Psoas muscle (tissue), 8 donors: ENCODE data around the gene CNTN6. TPM values are rescaled to one million over a fixed set of nuclear protein-coding genes. Genes with fewer than 3 reads are reported as not detected.

ENCODE experiments used
- ATAC-seq, 4 donors: fragments of 200-7000 bp; cut with Tn5 transposase; one replicate each; pipeline ENCODE4 v1.9.1; 2020; ENCODE audit warnings: moderate library complexity in 3 of 4, mild to moderate bottlenecking in 2 of 4
- DNase-seq, 2 donors: peaks; one replicate each; pipeline ENCODE4 v3.0.0-alpha.2; 2020
- H3K27ac ChIP-seq: fragments of 200-600 bp; one replicate; pipeline ENCODE4 v1.8.0; 2022
- H3K27me3 ChIP-seq, 3 donors: fragments of 200-600 bp in 1 of 3; one replicate each; pipeline versions ENCODE4 v1.6.1 to v1.8.0; 2013 to 2022; ENCODE audit warnings: low read length in 2 of 3, mild to moderate bottlenecking in 2 of 3, moderate library complexity in 1 of 3; ENCODE audit not compliant: insufficient read depth in 3 of 3
- H3K36me3 ChIP-seq, 2 donors: fragments of 200-600 bp in 1 of 2; one replicate each; pipeline versions ENCODE4 v1.6.1 to v1.8.0; 2013 to 2022; ENCODE audit warnings: low read depth in 1 of 2, mild to moderate bottlenecking in 1 of 2, moderate library complexity in 1 of 2; ENCODE audit not compliant: insufficient read depth in 1 of 2
- H3K4me1 ChIP-seq: fragments of 200-600 bp; one replicate; pipeline ENCODE4 v1.8.0; 2022
- H3K4me3 ChIP-seq: fragments of 200-600 bp; one replicate; pipeline ENCODE4 v1.8.0; 2022; ENCODE audit warnings: mild to moderate bottlenecking
- H3K9me3 ChIP-seq: fragments of 200-600 bp; one replicate; pipeline ENCODE4 v1.8.0; 2022
- CTCF ChIP-seq: fragments of 200-600 bp; IDR thresholded peaks from one replicate; pipeline ENCODE4 v1.8.0; 2022; ENCODE audit warnings: antibody characterized with exemption
- WGBS, 3 donors: extraction: QIAGEN DNeasy Blood & Tissue Kit; methylation state at CpG; one replicate each; pipeline versions ENCODE4 v1.1.6 to v1.1.7; 2013; 5-methylcytosine and 5-hydroxymethylcytosine counted together
- intact Hi-C, 2 donors: fragments of 100-400 bp; cut with DNase I; formaldehyde crosslinking; loops; one replicate each; pipeline versions ENCODE4 v1.11.0 to v1.14.2; 2022
- polyA plus RNA-seq, 3 donors: library from polyadenylated mRNA; stranded (reverse); fragments of 200-250 nt; gene quantifications; one replicate each; pipeline ENCODE4 v1.2.3, GENCODE V29; 2013
- total RNA-seq, 4 donors: library from RNA; stranded (reverse); fragmentation: NEBNext Ultra II Directional in 2 of 4; extraction: Animal tissue kit (Norgen Biotek cat#: 25700) in 2 of 4; gene quantifications; one replicate each; pipeline versions ENCODE4 v1.2.1 to v1.2.4, GENCODE V29; 2021 to 2023
- donor health status: healthy with polysubstance abuse.
- donor health status: DM: no; HTN: no; CAD: no; lungs with moderate emphysema.
- donor health status: Bipolar disorder and iron deficiency.
- donor health status: healthy.
- donor health status: DM: yes; HTN: yes; CAD: no.
- donor health status: DM: no; HTN: no; CAD: no.
- donor health status: DM: no; HTN: no; CAD: no.
- donor health status: DM: yes; HTN: yes; CAD: no.

Gene CNTN6
- total and polyA plus RNA-seq, 7 donors, result 0.10 TPM; not detected in 6

DNA sequence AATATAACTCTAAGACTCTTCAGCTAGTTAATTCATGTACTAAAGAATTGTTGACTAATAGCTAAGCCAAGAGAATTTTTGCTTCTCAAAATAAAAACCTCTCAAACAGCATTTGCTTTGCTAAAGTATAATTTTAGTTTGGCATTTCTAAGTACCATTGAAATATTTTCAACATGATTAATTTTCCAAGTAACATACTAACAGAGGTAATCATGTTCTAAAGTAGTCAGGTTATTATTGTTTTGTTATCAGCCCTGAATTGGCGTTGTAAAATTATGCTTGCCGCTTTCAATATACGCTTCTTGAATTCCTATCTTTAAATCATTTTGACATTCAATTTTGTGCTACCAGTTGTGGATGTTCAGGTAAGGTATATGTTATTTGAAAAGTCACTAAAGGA, 134.3 kb downstream of the CNTN6 start:
- H3K27ac ChIP-seq, result no peak overlapping the region
- no peak for ATAC-seq
- 88 to 94% (median 91%) methylated on average over 3 of the region's 3 CpGs for whole genome bisulfite sequencing, 3 donors
- intact Hi-C loops, result no loop called here
- H3K4me3 ChIP-seq, result no peak overlapping the region
- no peaks in the 10 kb centered on the region for H3K4me1 ChIP-seq
- H3K9me3 ChIP-seq, result no peaks in the 10 kb centered on the region
- H3K27me3 ChIP-seq, result no peaks in the 10 kb centered on the region
- no peak for TF ChIP-seq CTCF
- no peaks in the 10 kb centered on the region for H3K36me3 ChIP-seq
- no peak for DNase-seq

- no peak overlapping the region for H3K4me3 ChIP-seq
Measured at GRCh38 chr3:1228289-1228688, 135.5 kb downstream of the CNTN6 start.

DNA sequence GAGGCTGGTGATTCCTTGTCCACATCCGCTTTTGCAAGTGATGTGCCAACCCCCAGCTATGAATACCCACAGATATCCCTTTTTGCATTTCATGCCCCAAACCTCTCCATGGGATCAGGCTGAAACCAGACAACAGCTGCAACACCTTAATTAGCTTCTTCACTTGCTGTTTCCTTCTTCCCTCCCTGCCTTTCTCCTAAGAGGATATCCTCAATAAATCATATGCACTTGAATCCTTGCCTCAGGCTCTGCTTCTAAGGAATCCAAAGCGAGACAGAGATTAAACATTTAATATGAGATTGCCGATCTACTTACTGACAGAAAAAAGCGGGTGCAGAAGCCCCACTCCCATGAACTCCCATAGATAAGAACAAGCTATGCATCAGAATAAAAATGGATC, 138.1 kb downstream of the CNTN6 start:
- H3K4me3 ChIP-seq, result no peak overlapping the region
- intact Hi-C loops, result no loop called here
- H3K27ac ChIP-seq, result no peak overlapping the region
- 89 to 90% (median 90%) methylated on average over 4 of the region's 4 CpGs for WGBS, 3 donors
- no peaks in the 10 kb centered on the region for H3K36me3 ChIP-seq
- no peaks in the 10 kb centered on the region for H3K4me1 ChIP-seq
- DNase-seq, result no peak
- no peaks in the 10 kb centered on the region for H3K9me3 ChIP-seq
- TF ChIP-seq CTCF, result no peak
- H3K27me3 ChIP-seq, result no peaks in the 10 kb centered on the region
- no peak for ATAC-seq

More at GRCh38 chr3:1228289-1228688, 135.5 kb downstream of the CNTN6 start:
- Histone ChIP-seq H3K27me3 (no peaks in the 10 kb centered on the region), H3K36me3 (no peaks in the 10 kb centered on the region), H3K4me1 (no peaks in the 10 kb centered on the region), H3K9me3 (no peaks in the 10 kb centered on the region), H3K27ac (no peak overlapping the region)
- WGBS, 3 donors, result 33 to 41% (median 35%) methylated on average over 4 of the region's 4 CpGs
- DNase-seq, result no peak
- ATAC-seq, result no peak
- TF ChIP-seq CTCF, result no peak
- intact Hi-C loops, result no loop called here

DNA sequence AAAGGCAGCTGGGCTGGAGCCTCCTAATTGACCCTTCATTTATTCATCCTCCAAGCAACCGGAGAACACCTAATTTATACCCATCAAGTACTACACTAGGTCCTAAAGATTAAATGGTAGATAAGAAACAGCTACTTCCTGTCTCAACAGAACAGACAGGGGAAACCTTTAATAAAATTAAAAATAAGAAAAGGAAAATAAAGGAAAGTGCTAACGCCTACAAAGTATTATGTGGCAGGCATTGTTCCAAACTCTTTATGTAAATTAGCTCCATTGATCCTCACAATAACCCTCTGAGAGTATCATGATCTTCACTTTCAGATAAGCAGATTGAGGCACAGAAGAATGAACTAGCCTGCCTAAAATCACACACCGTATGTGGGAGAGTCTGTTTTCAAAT, 139.5 kb downstream of the CNTN6 start:
- TF ChIP-seq CTCF, result no peak
- DNase-seq, result no peak
- intact Hi-C loops, result no loop called here
- Histone ChIP-seq H3K27me3 (no peaks in the 10 kb centered on the region), H3K36me3 (no peaks in the 10 kb centered on the region), H3K4me3 (no peak overlapping the region), H3K9me3 (no peaks in the 10 kb centered on the region), H3K4me1 (no peaks in the 10 kb centered on the region), H3K27ac (no peak overlapping the region)
- WGBS, 3 donors, result 70 to 75% (median 73%) methylated on average over 3 of the region's 3 CpGs
- ATAC-seq, result no peak

- WGBS, 3 donors, result 70 to 79% (median 75%) methylated on average over 8 of the region's 8 CpGs
- intact Hi-C loops, result no loop called here
- Histone ChIP-seq H3K4me1 (no peaks in the 10 kb centered on the region), H3K27me3 (no peaks in the 10 kb centered on the region), H3K9me3 (no peaks in the 10 kb centered on the region), H3K27ac (no peak overlapping the region), H3K4me3 (no peak overlapping the region), H3K36me3 (no peaks in the 10 kb centered on the region)
- TF ChIP-seq CTCF, result no peak
- no peak for DNase-seq
- ATAC-seq, result no peak
Measured at GRCh38 chr3:1235526-1236120, 142.8 kb downstream of the CNTN6 start.
